Endometrium (tissue), 2 donors: ENCODE results near the gene RSPH1.

Source experiments
- FAIRE-seq: peaks from 2 replicates; lab custom pipeline; 2012; peaks lifted over from hg19 to GRCh38; lab: Jason Lieb, UNC
- donor health status: control.
- donor health status: control.

The RSPH1 gene

GRCh38 chr21:42426876-42427480, 69.0 kb downstream of the RSPH1 start:
- FAIRE-seq = no peak

- no peak for FAIRE-seq
Observed at GRCh38 chr21:42426424-42426823, 69.6 kb downstream of the RSPH1 start.

- no peak for FAIRE-seq
Observed at GRCh38 chr21:42425591-42425990, 70.4 kb downstream of the RSPH1 start.

- FAIRE-seq = no peak
Observed at GRCh38 chr21:42424914-42425541, 71.0 kb downstream of the RSPH1 start.

GRCh38 chr21:42423685-42424084, 72.3 kb downstream of the RSPH1 start:
- no peak for FAIRE-seq

GRCh38 chr21:42423197-42423675, 72.8 kb downstream of the RSPH1 start:
- no peak for FAIRE-seq
